Mucosa of descending colon (tissue), 3 donors: ENCODE results near the gene PCSK4. TPM values are rescaled to one million over a fixed set of nuclear protein-coding genes. Genes with fewer than 3 reads are reported as not detected.

Source experiments
- ATAC-seq: fragments of 200-7000 bp; cut with Tn5 transposase; one replicate; pipeline ENCODE4 v1.9.1; 2020; ENCODE audit warnings: mild to moderate bottlenecking, moderate library complexity
- DNase-seq, 3 donors: peaks; one replicate each; pipeline ENCODE4 v3.0.0-alpha.2; 2020
- H3K36me3 ChIP-seq: fragments of 200-600 bp; one replicate; pipeline ENCODE4 v1.8.0; 2021; ENCODE audit warnings: low read depth, mild to moderate bottlenecking
- H3K4me1 ChIP-seq: fragments of 200-600 bp; one replicate; pipeline ENCODE4 v1.8.0; 2021; ENCODE audit warnings: low read depth, mild to moderate bottlenecking
- H3K4me3 ChIP-seq: fragments of 200-600 bp; one replicate; pipeline ENCODE4 v1.8.0; 2021; ENCODE audit warnings: mild to moderate bottlenecking
- H3K9me3 ChIP-seq: fragments of 200-600 bp; one replicate; pipeline ENCODE4 v1.8.0; 2021; ENCODE audit warnings: mild to moderate bottlenecking
- CTCF ChIP-seq: fragments of 200-600 bp; IDR thresholded peaks from one replicate; pipeline ENCODE4 v1.8.0; 2022; ENCODE audit warnings: antibody characterized with exemption, mild to moderate bottlenecking
- intact Hi-C, 2 donors: fragments of 100-400 bp; cut with DNase I in 1 of 2; cut with micrococcal nuclease in 1 of 2; formaldehyde crosslinking; loops; one replicate each; pipeline versions ENCODE4 v1.11.0 to v1.11.1; 2022; cut with DNase I, micrococcal nuclease
- total RNA-seq, 3 donors: library from RNA; stranded (reverse); fragmentation: NEBNext Ultra II Directional in 2 of 3; extraction: Animal tissue kit (Norgen Biotek cat#: 25700) in 2 of 3; gene quantifications; one replicate each; pipeline versions ENCODE4 v1.2.1 to v1.2.4, GENCODE V29; 2021 to 2023
- donor health status: DM: no; HTN: no; CAD: no; lungs with moderate emphysema.
- donor health status: DM: no; HTN: no; CAD: no.
- donor health status: DM: no; HTN: yes; CAD: no.

Gene PCSK4
- total RNA-seq, 3 donors from 2014 or later = 3.3 to 7.5 (median 4.9) TPM

- Histone ChIP-seq H3K36me3 (no peaks in the 10 kb centered on the region), H3K9me3 (no peaks in the 10 kb centered on the region), H3K4me3 (no peak overlapping the region), H3K4me1 (no peaks in the 10 kb centered on the region)
- intact Hi-C loops = no loop called here
- ATAC-seq = no peak
- DNase-seq = no peak
- no peak for TF ChIP-seq CTCF
These were observed 7.6 kb upstream of the PCSK4 start for GRCh38 chr19:1497578-1498235.

GRCh38 chr19:1496714-1497577, 6.8 kb upstream of the PCSK4 start:
- ATAC-seq = no peak
- no peak for DNase-seq
- Histone ChIP-seq H3K4me1 (no peaks in the 10 kb centered on the region), H3K36me3 (no peaks in the 10 kb centered on the region), H3K4me3 (no peak overlapping the region), H3K9me3 (no peaks in the 10 kb centered on the region)
- intact Hi-C loops = no loop called here
- TF ChIP-seq CTCF = no peak

DNA sequence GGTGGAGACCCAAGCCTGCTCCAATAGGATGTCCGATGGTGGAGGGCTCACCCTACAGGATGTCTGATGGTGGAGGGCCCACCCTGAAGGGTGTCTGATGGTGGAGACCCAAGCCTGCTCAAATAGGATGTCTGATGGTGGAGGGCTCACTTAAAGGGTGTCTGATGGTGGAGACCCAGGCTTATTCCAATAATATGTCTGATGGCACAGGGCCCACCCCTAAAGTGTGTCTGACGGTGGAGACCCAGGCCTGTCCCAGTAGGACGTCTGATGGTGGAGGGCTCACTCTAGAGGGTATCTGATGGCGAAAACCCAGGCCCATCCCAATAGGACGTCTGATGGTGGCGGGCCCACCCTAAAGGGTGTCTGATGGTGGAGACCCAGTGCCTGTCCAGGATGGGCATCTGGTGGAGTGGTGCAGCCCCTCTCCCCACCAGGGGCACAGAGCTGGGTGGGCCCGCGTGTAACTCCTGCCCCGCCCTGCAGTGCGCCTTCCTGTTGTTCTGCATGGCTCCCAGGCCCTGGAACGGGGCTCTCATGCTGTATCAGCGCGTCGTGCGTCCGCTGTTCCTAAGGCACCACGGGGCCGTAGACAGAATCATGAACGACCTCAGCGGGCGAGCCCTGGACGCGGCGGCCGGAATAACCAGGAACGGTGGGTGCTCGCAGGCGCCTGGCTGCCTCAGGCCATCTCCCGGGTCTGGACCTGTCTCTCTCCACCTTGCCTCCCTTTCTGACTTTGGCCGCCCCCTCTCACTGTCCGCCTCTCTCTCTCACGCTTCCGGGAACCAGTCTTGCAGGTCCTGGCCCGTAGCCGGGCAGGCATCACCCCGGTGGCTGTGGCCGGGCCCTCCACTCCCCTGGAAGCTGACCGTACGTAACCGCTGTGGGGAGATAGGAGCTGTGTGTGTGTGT, 5.9 kb upstream of the PCSK4 start:
- no peak for TF ChIP-seq CTCF
- Histone ChIP-seq H3K36me3 (no peaks in the 10 kb centered on the region), H3K4me3 (no peak overlapping the region), H3K4me1 (peaks cover 6% of the 10 kb centered on the region), H3K9me3 (no peaks in the 10 kb centered on the region)
- ATAC-seq = no peak
- intact Hi-C loops = no loop called here
- DNase-seq = no peak

GRCh38 chr19:1495051-1495798, 5.1 kb upstream of the PCSK4 start:
- no peak for TF ChIP-seq CTCF
- Histone ChIP-seq H3K9me3 (no peaks in the 10 kb centered on the region), H3K36me3 (no peaks in the 10 kb centered on the region), H3K4me3 (no peak overlapping the region), H3K4me1 (peaks cover 6% of the 10 kb centered on the region)
- DNase-seq = no peak
- ATAC-seq = no peak
- intact Hi-C loops = no loop called here
